T47D (cell line): ENCODE data around the gene MN1.

ENCODE experiments used
- DNase-seq, 2 experiments: peaks; one replicate each; pipeline versions ENCODE4 v3.0.0 to v3.0.0-alpha.2; 2011 to 2012; ENCODE audit warnings: low read depth in 1 of 2, low spot score in 1 of 2
- JUND ChIP-seq: IDR thresholded peaks from 2 replicates; pipeline ENCODE4 v1.6.1; 2012; ENCODE audit warnings: low read depth
- in situ Hi-C: cut with HindIII; loops from 2 replicates; pipeline ENCODE4 v1.10.0; 2016; ENCODE audit warnings: low sequenced_read_pairs, low pct_unique_long_range_greater_than_20kb

The MN1 gene

GRCh38 chr22:27740202-27740748 lies 61.3 kb downstream of the MN1 start:
- DNase-seq, result no peak
- in situ Hi-C loops, result no loop called here
- no peak for TF ChIP-seq JUND

- TF ChIP-seq JUND, result no peak
- no peak for DNase-seq
- in situ Hi-C loops, result no loop called here
These were observed 64.0 kb downstream of the MN1 start for GRCh38 chr22:27737521-27737920.

- DNase-seq, result no peak
- in situ Hi-C loops, result no loop called here
- TF ChIP-seq JUND, result no peak
These were observed 67.5 kb downstream of the MN1 start for GRCh38 chr22:27734066-27734465.

- TF ChIP-seq JUND, result no peak
- in situ Hi-C loops, result no loop called here
- DNase-seq, result no peak
These were observed 68.7 kb downstream of the MN1 start for GRCh38 chr22:27732841-27733240.

- DNase-seq, result no peak
- in situ Hi-C loops, result no loop called here
- TF ChIP-seq JUND, result no peak
These were observed 69.2 kb downstream of the MN1 start for GRCh38 chr22:27732391-27732790.

GRCh38 chr22:27731621-27732020 lies 69.9 kb downstream of the MN1 start:
- no peak for TF ChIP-seq JUND
- in situ Hi-C loops, result no loop called here

GRCh38 chr22:27730641-27731433 lies 70.7 kb downstream of the MN1 start:
- DNase-seq, result no peak
- in situ Hi-C loops, result no loop called here
- no peak for TF ChIP-seq JUND

More at GRCh38 chr22:27731621-27732020, 69.9 kb downstream of the MN1 start:
- no peak for DNase-seq

GRCh38 chr22:27729246-27729645 lies 72.3 kb downstream of the MN1 start:
- in situ Hi-C loops, result no loop called here

GRCh38 chr22:27727673-27728451 lies 73.7 kb downstream of the MN1 start:
- TF ChIP-seq JUND, result no peak
- DNase-seq, result no peak
- in situ Hi-C loops, result no loop called here

More at GRCh38 chr22:27729246-27729645, 72.3 kb downstream of the MN1 start:
- TF ChIP-seq JUND, result no peak
- DNase-seq, result peak in 1 of 2 experiments; percentile 28

- no peak for DNase-seq
- in situ Hi-C loops, result no loop called here
- no peak for TF ChIP-seq JUND
These were observed 74.7 kb downstream of the MN1 start for GRCh38 chr22:27726686-27727449.

- in situ Hi-C loops, result no loop called here
- DNase-seq, result no peak
- TF ChIP-seq JUND, result no peak
These were observed 75.2 kb downstream of the MN1 start for GRCh38 chr22:27726331-27726685.

- in situ Hi-C loops, result no loop called here
- no peak for TF ChIP-seq JUND
- no peak for DNase-seq
These were observed 75.9 kb downstream of the MN1 start for GRCh38 chr22:27725661-27726060.

GRCh38 chr22:27724709-27725108 lies 76.8 kb downstream of the MN1 start:
- no peak for TF ChIP-seq JUND
- in situ Hi-C loops, result no loop called here
- no peak for DNase-seq
